ENCODE results near the gene DRC1. TPM values are rescaled to one million over a fixed set of nuclear protein-coding genes. Genes with fewer than 3 reads are reported as not detected.

DRC1 gene
- polyA plus RNA-seq, 1 of the 3 experiments (the other 2 are of a cell fraction) = 0.18 TPM

DNA sequence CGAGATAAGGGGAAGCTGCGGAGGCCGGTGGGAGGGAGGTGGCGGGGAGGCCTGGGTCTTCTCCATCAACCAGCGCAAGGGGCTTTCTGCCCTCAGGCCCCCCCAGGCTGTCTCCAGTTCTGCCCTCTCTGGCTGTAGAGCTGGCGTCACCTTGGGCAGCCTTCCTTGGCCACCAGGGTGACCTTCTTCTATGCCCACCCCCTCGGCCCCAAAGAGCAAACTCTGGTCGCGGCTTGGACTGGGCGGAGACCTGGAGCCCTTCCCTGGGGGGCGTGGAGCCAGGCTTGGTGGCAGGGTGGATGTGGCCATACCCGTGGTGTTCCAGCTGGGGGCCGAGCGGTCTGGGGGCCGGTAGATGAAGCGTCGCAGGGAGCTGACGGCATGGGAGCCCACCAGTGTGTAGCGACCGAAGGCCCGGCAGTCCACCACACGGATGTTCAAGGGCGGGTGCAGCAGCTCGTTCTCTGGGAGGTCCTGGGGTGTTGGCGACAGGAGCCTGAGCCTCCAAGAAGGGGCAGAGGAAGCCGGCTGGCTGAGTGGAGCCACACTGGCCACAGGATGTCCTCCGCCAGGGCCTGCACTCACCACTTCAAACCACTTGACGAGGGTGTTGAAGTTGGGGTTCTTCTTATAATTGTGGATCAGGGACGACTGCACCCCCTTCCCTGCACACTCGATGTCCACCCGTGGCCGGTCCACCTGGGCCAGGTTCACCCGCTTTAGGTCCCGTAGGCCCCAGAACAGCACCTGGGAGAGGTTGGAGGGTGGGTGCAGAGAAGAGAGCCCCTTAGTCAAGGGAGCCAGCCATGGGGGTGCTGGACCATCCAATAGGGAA is 71.3 kb downstream of the DRC1 start:
- no peak for DNase-seq
- H3K79me2 ChIP-seq (ENCODE audit: insufficient read depth) = no peaks in the 10 kb centered on the region
- no peak for TF ChIP-seq MAX (IDR thresholded peaks at IDR 0.05; ENCODE audit: low read depth)
- TF ChIP-seq USF1 (IDR thresholded peaks at IDR 0.05; ENCODE audit: borderline replicate concordance, low read depth) = no peak
- TF ChIP-seq MEF2A (IDR thresholded peaks at IDR 0.05; ENCODE audit: borderline replicate concordance, low read depth) = no peak
- no peak for TF ChIP-seq POLR2AphosphoS5 (IDR thresholded peaks at IDR 0.05; ENCODE audit: low read depth, low read length)
- no peak for TF ChIP-seq SIN3A (IDR thresholded peaks at IDR 0.05; ENCODE audit: borderline replicate concordance, low read depth, low read length)
- no peaks in the 10 kb centered on the region for H3K27me3 ChIP-seq (ENCODE audit: insufficient read depth)
- H3K27ac ChIP-seq (ENCODE audit: low read depth in 2 of 2, low read length in 1 of 2) = no peak overlapping the region
- no peaks in the 10 kb centered on the region for H4K20me1 ChIP-seq (ENCODE audit: insufficient read depth)
- no peak overlapping the region for H3K4me2 ChIP-seq
- POLR2A ChIA-PET = no interaction called here
- H3K4me3 ChIP-seq (ENCODE audit: low read depth in 2 of 2, low read length in 1 of 2) = no peak overlapping the region
- no peak overlapping the region for H3K9ac ChIP-seq
- H3K4me1 ChIP-seq (ENCODE audit: control insufficient read depth in 1 of 2, insufficient read depth in 2 of 2, low read depth in 1 of 2, low read length in 1 of 2) = peaks cover 0 to 7% of the 10 kb centered on the region in 2 experiments; a peak in 1 of 4 replicates
- H3K36me3 ChIP-seq (replicated peaks in 1 of 2; ENCODE audit: control insufficient read depth in 1 of 2, insufficient read depth in 2 of 2, low read length in 1 of 2) = no peaks in the 10 kb centered on the region
- WGBS (ENCODE audit: low lambda C conversion rate) = 88% methylated on average over 29 of the region's 34 CpGs
- no peaks in the 10 kb centered on the region for H3K9me3 ChIP-seq
- H3K9me2 ChIP-seq = no peaks in the 10 kb centered on the region
- H3F3A ChIP-seq (replicated peaks; ENCODE audit: insufficient read depth) = peaks cover 4% of the 10 kb centered on the region
- no peak overlapping the region for H2AFZ ChIP-seq (ENCODE audit: low read depth)
- CTCF ChIA-PET = interaction anchor here (0.6 to 1.7 kb wide), 9 partner anchors 25 to 272 kb away, joined by 3 to 22 read pairs (median 3); partner anchors contain the start of gene ADGRF3

GRCh38 chr2:26473796-26474195 is 72.1 kb downstream of the DRC1 start:
- Histone ChIP-seq H3F3A (replicated peaks; ENCODE audit: insufficient read depth) (peaks cover 4% of the 10 kb centered on the region), H4K20me1 (ENCODE audit: insufficient read depth) (no peaks in the 10 kb centered on the region), H3K27me3 (ENCODE audit: insufficient read depth) (no peaks in the 10 kb centered on the region), H3K4me2 (no peak overlapping the region), H3K9me3 (no peaks in the 10 kb centered on the region), H3K27ac (ENCODE audit: low read depth in 2 of 2, low read length in 1 of 2) (no peak overlapping the region), H3K79me2 (ENCODE audit: insufficient read depth) (no peaks in the 10 kb centered on the region), H3K9me2 (no peaks in the 10 kb centered on the region), H3K9ac (no peak overlapping the region), H3K4me1 (ENCODE audit: control insufficient read depth in 1 of 2, insufficient read depth in 2 of 2, low read depth in 1 of 2, low read length in 1 of 2) (peaks cover 0 to 9% of the 10 kb centered on the region in 2 experiments; a peak in 1 of 4 replicates), H2AFZ (ENCODE audit: low read depth) (no peak overlapping the region), H3K4me3 (ENCODE audit: low read depth in 2 of 2, low read length in 1 of 2) (no peak overlapping the region), H3K36me3 (replicated peaks in 1 of 2; ENCODE audit: control insufficient read depth in 1 of 2, insufficient read depth in 2 of 2, low read length in 1 of 2) (no peaks in the 10 kb centered on the region)
- no peak for DNase-seq
- 83% methylated on average over 8 of the region's 9 CpGs for WGBS (ENCODE audit: low lambda C conversion rate)
- no peak for TF ChIP-seq TCF12 (IDR thresholded peaks at IDR 0.05)
- TF ChIP-seq, protein P1, sequence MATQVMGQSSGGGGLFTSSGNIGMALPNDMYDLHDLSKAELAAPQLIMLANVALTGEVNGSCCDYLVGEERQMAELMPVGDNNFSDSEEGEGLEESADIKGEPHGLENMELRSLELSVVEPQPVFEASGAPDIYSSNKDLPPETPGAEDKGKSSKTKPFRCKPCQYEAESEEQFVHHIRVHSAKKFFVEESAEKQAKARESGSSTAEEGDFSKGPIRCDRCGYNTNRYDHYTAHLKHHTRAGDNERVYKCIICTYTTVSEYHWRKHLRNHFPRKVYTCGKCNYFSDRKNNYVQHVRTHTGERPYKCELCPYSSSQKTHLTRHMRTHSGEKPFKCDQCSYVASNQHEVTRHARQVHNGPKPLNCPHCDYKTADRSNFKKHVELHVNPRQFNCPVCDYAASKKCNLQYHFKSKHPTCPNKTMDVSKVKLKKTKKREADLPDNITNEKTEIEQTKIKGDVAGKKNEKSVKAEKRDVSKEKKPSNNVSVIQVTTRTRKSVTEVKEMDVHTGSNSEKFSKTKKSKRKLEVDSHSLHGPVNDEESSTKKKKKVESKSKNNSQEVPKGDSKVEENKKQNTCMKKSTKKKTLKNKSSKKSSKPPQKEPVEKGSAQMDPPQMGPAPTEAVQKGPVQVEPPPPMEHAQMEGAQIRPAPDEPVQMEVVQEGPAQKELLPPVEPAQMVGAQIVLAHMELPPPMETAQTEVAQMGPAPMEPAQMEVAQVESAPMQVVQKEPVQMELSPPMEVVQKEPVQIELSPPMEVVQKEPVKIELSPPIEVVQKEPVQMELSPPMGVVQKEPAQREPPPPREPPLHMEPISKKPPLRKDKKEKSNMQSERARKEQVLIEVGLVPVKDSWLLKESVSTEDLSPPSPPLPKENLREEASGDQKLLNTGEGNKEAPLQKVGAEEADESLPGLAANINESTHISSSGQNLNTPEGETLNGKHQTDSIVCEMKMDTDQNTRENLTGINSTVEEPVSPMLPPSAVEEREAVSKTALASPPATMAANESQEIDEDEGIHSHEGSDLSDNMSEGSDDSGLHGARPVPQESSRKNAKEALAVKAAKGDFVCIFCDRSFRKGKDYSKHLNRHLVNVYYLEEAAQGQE (IDR thresholded peaks at IDR 0.05; ENCODE audit: low read depth, low read length) = no peak
- TF ChIP-seq NRF1 (IDR thresholded peaks at IDR 0.05; ENCODE audit: low read depth, low read length) = no peak
- TF ChIP-seq GABPA (IDR thresholded peaks at IDR 0.05; ENCODE audit: low read depth) = no peak
- TF ChIP-seq RAD21 (IDR thresholded peaks at IDR 0.05; ENCODE audit: low read length) = no peak
- TF ChIP-seq SMC3 (IDR thresholded peaks at IDR 0.05; ENCODE audit: low read depth, low read length) = no peak
- no peak for TF ChIP-seq NFIC (IDR thresholded peaks at IDR 0.05; ENCODE audit: borderline replicate concordance)
- no peak for TF ChIP-seq GATA2 (CRISPR knock-in tag; IDR thresholded peaks at IDR 0.05)
- TF ChIP-seq EZH2phosphoT487 (IDR thresholded peaks at IDR 0.05; ENCODE audit: borderline replicate concordance, low read depth) = no peak
- no peak for TF ChIP-seq CHD2 (IDR thresholded peaks at IDR 0.05; ENCODE audit: low read length, partially characterized antibody)
- ChIA-PET CTCF (interaction anchor here (2.0 kb wide), 1 partner anchor 11 kb away, joined by 5 read pairs; no protein-coding TSS in a partner anchor), POLR2A (no interaction called here)

All from SK-N-SH (cell line).